Neural cell (in vitro differentiated cells): Measurements from ENCODE around the gene TLX3.

Experiments
- CTCF ChIP-seq: fragments of 450-650 bp; IDR thresholded peaks from 2 replicates; pipeline ENCODE4 v1.5.1; 2014; ENCODE audit warnings: antibody characterized with exemption, mild to moderate bottlenecking, moderate library complexity; ENCODE audit not compliant: poor library complexity, severe bottlenecking
- EP300 ChIP-seq: fragments of 450-650 bp; conservative IDR thresholded peaks from 2 replicates; pipeline ENCODE4 v1.6.1; 2014; ENCODE audit warnings: antibody characterized with exemption, mild to moderate bottlenecking, moderate library complexity; ENCODE audit not compliant: poor library complexity, severe bottlenecking
- EZH2 ChIP-seq: fragments of 200-600, 300-800 bp; shearing (Covaris generic), sonication (generic); IDR thresholded peaks from 2 replicates; pipeline ENCODE4 v1.6.1; 2014; ENCODE audit warnings: antibody characterized with exemption, low read length, borderline replicate concordance, mild to moderate bottlenecking; ENCODE audit not compliant: insufficient read depth, poor library complexity, severe bottlenecking
- MXI1 ChIP-seq: fragments of 450-650 bp; conservative IDR thresholded peaks from 2 replicates; pipeline ENCODE4 v1.6.1; 2014; ENCODE audit warnings: antibody characterized with exemption, mild to moderate bottlenecking; ENCODE audit not compliant: poor library complexity, severe bottlenecking
- POLR2AphosphoS5 ChIP-seq: IDR thresholded peaks from 2 replicates; pipeline ENCODE4 v1.6.1; 2012
- REST ChIP-seq: IDR thresholded peaks from 2 replicates; pipeline ENCODE4 v1.6.1; 2012; ENCODE audit warnings: borderline replicate concordance
- SMC3 ChIP-seq: fragments of 450-650 bp; conservative IDR thresholded peaks from 2 replicates; pipeline ENCODE4 v1.6.1; 2014; ENCODE audit warnings: antibody characterized with exemption, mild to moderate bottlenecking, moderate library complexity; ENCODE audit not compliant: poor library complexity
- TAF1 ChIP-seq: IDR thresholded peaks from 2 replicates; pipeline ENCODE4 v1.6.1; 2012; ENCODE audit warnings: low read depth

GRCh38 chr5:171321447-171321846 is 12.4 kb downstream of the TLX3 start:
- no peak for TF ChIP-seq TAF1
- TF ChIP-seq EZH2: no peak
- TF ChIP-seq CTCF: no peak
- no peak for TF ChIP-seq POLR2AphosphoS5
- no peak for TF ChIP-seq REST
- TF ChIP-seq SMC3: no peak
- TF ChIP-seq EP300: no peak
- no peak for TF ChIP-seq MXI1
